Sigmoid colon (tissue), 7 donors: Measurements from ENCODE around the gene PERM1. TPM values are rescaled to one million over a fixed set of nuclear protein-coding genes. Genes with fewer than 3 reads are reported as not detected.

Experiments
- DNase-seq: peaks from one replicate; pipeline ENCODE4 v3.0.0-alpha.2; 2019
- H3K27ac ChIP-seq, 4 donors: fragments of 200-600 bp; sonication (generic); one replicate each; pipeline ENCODE4 v1.5.1; 2016 to 2019; ENCODE audit warnings: mild to moderate bottlenecking in 1 of 4
- H3K27me3 ChIP-seq, 3 donors: fragments of 200-600 bp; sonication (generic); one replicate each; pipeline ENCODE4 v1.5.1; 2019; ENCODE audit warnings: mild to moderate bottlenecking in 1 of 3
- H3K36me3 ChIP-seq, 4 donors: fragments of 200-600 bp; sonication (generic); one replicate each; pipeline ENCODE4 v1.5.1; 2016 to 2019
- H3K4me1 ChIP-seq, 4 donors: fragments of 200-600 bp; sonication (generic); one replicate each; pipeline ENCODE4 v1.5.1; 2017 to 2019
- H3K4me3 ChIP-seq, 4 donors: fragments of 200-600 bp; sonication (generic); one replicate each; pipeline ENCODE4 v1.5.1; 2017 to 2019; ENCODE audit warnings: mild to moderate bottlenecking in 2 of 4, moderate library complexity in 1 of 4
- H3K9me3 ChIP-seq, 4 donors: fragments of 200-600 bp in 3 of 4; sonication (generic) in 3 of 4; one replicate each; pipeline versions ENCODE4 v1.5.1 to v1.6.1; 2013 to 2019
- CTCF ChIP-seq, 4 experiments: fragments of 450-650 bp in 3 of 4; fragments of 200-600 bp in 1 of 4; IDR thresholded peaks; one replicate each; pipeline ENCODE4 v1.5.1; 2016 to 2019; ENCODE audit warnings: antibody characterized with exemption in 4 of 4, mild to moderate bottlenecking in 3 of 4, moderate library complexity in 2 of 4
- EP300 ChIP-seq, 4 donors: sonication (generic); formaldehyde crosslinking; IDR thresholded peaks; one replicate each; pipeline ENCODE4 v1.6.1; 2017; ENCODE audit warnings: antibody characterized with exemption in 4 of 4
- POLR2A ChIP-seq, 2 donors: fragments of 450-650 bp; IDR thresholded peaks; one replicate each; pipeline ENCODE4 v1.6.1; 2016; ENCODE audit warnings: antibody characterized with exemption in 2 of 2, mild to moderate bottlenecking in 2 of 2, moderate library complexity in 2 of 2
- POLR2AphosphoS5 ChIP-seq, 4 donors: sonication (generic); formaldehyde crosslinking; IDR thresholded peaks; one replicate each; pipeline ENCODE4 v1.6.1; 2017; ENCODE audit warnings: antibody characterized with exemption in 4 of 4
- whole genome bisulfite sequencing, 2 donors: extraction: QIAGEN DNeasy Blood & Tissue Kit; methylation state at CpG; one replicate each; pipeline ENCODE4 v1.1.7; 2013; 5-methylcytosine and 5-hydroxymethylcytosine counted together
- intact Hi-C: fragments of 100-400 bp; cut with DNase I; formaldehyde crosslinking; loops from one replicate; pipeline ENCODE4 v1.15.1; 2023
- polyA plus RNA-seq, 3 donors: library from polyadenylated mRNA; stranded (reverse); fragments of 200-250 nt; gene quantifications; one replicate each; pipeline ENCODE4 v1.2.3, GENCODE V29; 2013
- total RNA-seq, 4 donors: library from RNA; depleted of rRNA; stranded (reverse); fragments of >200 nt; gene quantifications; one replicate each; pipeline ENCODE4 v1.1.0, GENCODE V29; 2016
- donor health status: healthy with polysubstance abuse.
- donor health status: Bipolar disorder and iron deficiency.
- donor health status: healthy.

The PERM1 gene
- total and polyA plus RNA-seq, 7 donors, result under 0.01 to 0.69 (median 0.16) TPM; not detected in 4

DNA sequence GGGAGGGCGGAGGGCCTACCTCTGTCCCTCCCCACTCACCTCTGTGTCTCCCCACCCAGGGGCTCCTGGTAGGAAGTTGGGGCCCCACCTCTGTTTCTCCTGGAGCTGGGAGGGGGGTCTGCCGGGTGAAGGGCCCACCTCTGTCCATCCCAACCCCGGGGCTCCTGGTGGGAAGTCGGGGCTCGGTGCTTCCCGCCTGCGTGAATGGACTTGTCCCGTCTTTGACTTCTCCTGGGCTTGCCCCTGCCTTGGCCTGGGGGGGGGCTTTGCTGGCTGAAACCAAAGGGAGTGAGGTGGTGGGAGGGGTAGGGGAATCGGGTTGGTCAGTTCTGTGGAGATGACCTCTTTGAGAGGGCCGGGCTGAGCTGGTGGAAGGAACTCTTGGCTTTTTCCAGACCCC, 43.8 kb upstream of the PERM1 start:
- Histone ChIP-seq H3K9me3 (no peaks in the 10 kb centered on the region), H3K4me1 (peaks cover 0 to 14% (median 11%) of the 10 kb centered on the region in 4 donors), H3K27me3 (peaks cover 0 to 2% (median 0%) of the 10 kb centered on the region in 3 donors), H3K27ac (no peak overlapping the region), H3K36me3 (no peaks in the 10 kb centered on the region), H3K4me3 (no peak overlapping the region)
- TF ChIP-seq EP300 (IDR thresholded peaks at IDR 0.05), result no peak
- no peak for TF ChIP-seq POLR2A (IDR thresholded peaks at IDR 0.05)
- intact Hi-C loops, result no loop called here
- no peak for DNase-seq
- WGBS, 2 donors, result 90 to 91% methylated on average over 10 of the region's 10 CpGs

GRCh38 chr1:1024771-1025699, 43.1 kb upstream of the PERM1 start:
- Histone ChIP-seq H3K9me3 (no peaks in the 10 kb centered on the region), H3K4me3 (no peak overlapping the region), H3K27me3 (peaks cover 0 to 4% (median 0%) of the 10 kb centered on the region in 3 donors), H3K27ac (no peak overlapping the region), H3K4me1 (peaks cover 0 to 20% (median 18%) of the 10 kb centered on the region in 4 donors), H3K36me3 (no peaks in the 10 kb centered on the region)
- DNase-seq, result no peak
- TF ChIP-seq EP300 (IDR thresholded peaks at IDR 0.05) (no peak), POLR2AphosphoS5 (IDR thresholded peaks at IDR 0.05) (no peak), POLR2A (IDR thresholded peaks at IDR 0.05) (no peak), CTCF (IDR thresholded peaks at IDR 0.05) (no peak)
- 70 to 75% methylated on average over 31 of the region's 31 CpGs for WGBS, 2 donors
- intact Hi-C loops, result loop anchor here (5.0 kb wide), 2 partner anchors 37 to 92 kb away; partner anchors contain the start of gene C1orf159

DNA sequence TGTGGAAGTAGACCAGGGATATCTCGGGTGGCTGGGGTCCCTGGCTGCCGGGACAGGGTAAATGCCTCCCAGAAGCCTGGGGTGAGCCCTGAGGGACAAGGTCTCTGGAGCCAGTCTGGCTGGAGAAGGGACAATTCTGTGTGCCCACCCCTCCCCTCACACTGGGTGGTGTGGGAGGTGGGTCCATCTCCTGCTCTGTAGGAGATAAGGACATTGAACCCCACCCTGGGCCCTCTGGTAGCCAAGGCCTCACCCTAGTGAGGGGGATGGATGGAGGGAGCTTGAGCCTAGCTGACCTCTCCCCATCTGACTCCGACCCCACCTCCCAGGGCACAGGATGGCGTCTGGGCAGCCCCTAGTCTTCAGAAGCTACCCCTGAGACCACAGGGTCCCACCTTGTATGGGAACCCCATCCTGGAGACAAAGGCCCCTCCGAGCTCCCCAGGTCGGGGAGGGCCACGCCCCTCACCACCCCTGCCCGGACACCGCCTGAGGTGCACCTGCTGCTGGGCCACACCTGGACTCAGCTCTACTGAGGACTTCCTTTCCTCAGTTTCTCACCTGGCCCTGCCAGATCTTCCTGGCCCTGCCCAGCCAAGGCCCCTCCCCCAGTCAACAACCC, 42.4 kb upstream of the PERM1 start:
- Histone ChIP-seq H3K4me3 (no peak overlapping the region), H3K27ac (no peak overlapping the region), H3K27me3 (peaks cover 0 to 4% (median 0%) of the 10 kb centered on the region in 3 donors), H3K36me3 (no peaks in the 10 kb centered on the region), H3K9me3 (no peaks in the 10 kb centered on the region), H3K4me1 (peaks cover 0 to 20% (median 18%) of the 10 kb centered on the region in 4 donors)
- TF ChIP-seq CTCF (IDR thresholded peaks at IDR 0.05) (no peak), POLR2AphosphoS5 (IDR thresholded peaks at IDR 0.05) (no peak), POLR2A (IDR thresholded peaks at IDR 0.05) (no peak), EP300 (IDR thresholded peaks at IDR 0.05) (no peak)
- 72 to 85% methylated on average over 9 of the region's 9 CpGs for WGBS, 2 donors
- intact Hi-C loops, result loop anchor here (5.0 kb wide), 2 partner anchors 38 to 93 kb away; partner anchors contain the start of gene C1orf159
- DNase-seq, result no peak

- no peak for DNase-seq
- H3K9me3 ChIP-seq, result no peaks in the 10 kb centered on the region
- WGBS, 2 donors, result 72 to 77% methylated on average over 13 of the region's 13 CpGs
- peaks cover 0 to 4% (median 0%) of the 10 kb centered on the region in 3 donors for H3K27me3 ChIP-seq
- no peaks in the 10 kb centered on the region for H3K36me3 ChIP-seq
- H3K27ac ChIP-seq, result no peak overlapping the region
- peaks cover 0 to 23% (median 23%) of the 10 kb centered on the region in 4 donors for H3K4me1 ChIP-seq
- intact Hi-C loops, result loop anchor here (5.0 kb wide), 2 partner anchors 39 to 94 kb away; partner anchors contain the start of gene C1orf159
- H3K4me3 ChIP-seq, result no peak overlapping the region
- TF ChIP-seq POLR2A (IDR thresholded peaks at IDR 0.05), result no peak
- TF ChIP-seq CTCF (IDR thresholded peaks at IDR 0.05), result no peak
- TF ChIP-seq EP300 (IDR thresholded peaks at IDR 0.05), result no peak
- no peak for TF ChIP-seq POLR2AphosphoS5 (IDR thresholded peaks at IDR 0.05)
These were observed 41.8 kb upstream of the PERM1 start for GRCh38 chr1:1023700-1024099.
